GM12892 (cell line): ENCODE data around the gene MIER3.

Experiments used
- DNase-seq: peaks from one replicate; pipeline ENCODE4 v3.0.0; 2011; ENCODE audit not compliant: insufficient read length
- FAIRE-seq: peaks from 2 replicates; lab custom pipeline; 2011; peaks lifted over from hg19 to GRCh38; lab: Jason Lieb, UNC
- POLR2A ChIP-seq: IDR thresholded peaks from 2 replicates; pipeline ENCODE4 v1.6.1; 2011; ENCODE audit warnings: low read depth, low read length, control low read depth
- POLR2AphosphoS5 ChIP-seq: IDR thresholded peaks from 2 replicates; pipeline ENCODE4 v1.6.1; 2011; ENCODE audit warnings: low read depth, low read length, control low read depth
- TAF1 ChIP-seq: IDR thresholded peaks from 2 replicates; pipeline ENCODE4 v1.6.1; 2011; ENCODE audit warnings: low read depth, mild to moderate bottlenecking, control low read depth, low read length, borderline replicate concordance

Gene MIER3

GRCh38 chr5:56873056-56873455, 78.9 kb downstream of the MIER3 start:
- no peak for TF ChIP-seq TAF1
- TF ChIP-seq POLR2AphosphoS5: no peak
- TF ChIP-seq POLR2A: no peak
- FAIRE-seq (no peak), DNase-seq (no peak)

GRCh38 chr5:56871777-56872176, 80.1 kb downstream of the MIER3 start:
- FAIRE-seq: peak; percentile 40
- TF ChIP-seq POLR2A: no peak
- TF ChIP-seq TAF1: no peak
- no peak for TF ChIP-seq POLR2AphosphoS5

More at GRCh38 chr5:56871777-56872176, 80.1 kb downstream of the MIER3 start:
- no peak for DNase-seq
